ENCODE results near the gene UBFD1.

The UBFD1 gene

DNA sequence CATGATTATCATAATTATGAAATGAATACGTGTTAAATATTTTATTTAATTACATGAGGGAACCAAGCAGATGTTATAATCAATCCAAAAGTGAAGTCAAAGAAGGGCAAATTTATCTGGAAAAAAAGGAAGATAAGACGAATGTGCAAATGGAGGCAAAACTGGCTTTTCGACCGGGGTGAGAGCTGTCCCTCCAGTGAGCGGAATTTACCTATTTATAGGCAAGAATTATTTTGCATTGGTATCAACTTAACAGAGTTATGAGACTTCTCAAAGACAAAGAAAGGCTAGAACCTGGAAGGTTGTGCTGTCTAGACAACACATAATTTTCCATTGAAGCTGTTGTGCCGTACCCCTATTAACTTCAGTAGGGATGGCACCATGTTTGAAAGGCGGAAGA, 45.8 kb upstream of the UBFD1 start:
- no peak for FAIRE-seq
- DNase-seq (ENCODE audit: insufficient read length, low spot score) = no peak
- TF ChIP-seq, protein P1, sequence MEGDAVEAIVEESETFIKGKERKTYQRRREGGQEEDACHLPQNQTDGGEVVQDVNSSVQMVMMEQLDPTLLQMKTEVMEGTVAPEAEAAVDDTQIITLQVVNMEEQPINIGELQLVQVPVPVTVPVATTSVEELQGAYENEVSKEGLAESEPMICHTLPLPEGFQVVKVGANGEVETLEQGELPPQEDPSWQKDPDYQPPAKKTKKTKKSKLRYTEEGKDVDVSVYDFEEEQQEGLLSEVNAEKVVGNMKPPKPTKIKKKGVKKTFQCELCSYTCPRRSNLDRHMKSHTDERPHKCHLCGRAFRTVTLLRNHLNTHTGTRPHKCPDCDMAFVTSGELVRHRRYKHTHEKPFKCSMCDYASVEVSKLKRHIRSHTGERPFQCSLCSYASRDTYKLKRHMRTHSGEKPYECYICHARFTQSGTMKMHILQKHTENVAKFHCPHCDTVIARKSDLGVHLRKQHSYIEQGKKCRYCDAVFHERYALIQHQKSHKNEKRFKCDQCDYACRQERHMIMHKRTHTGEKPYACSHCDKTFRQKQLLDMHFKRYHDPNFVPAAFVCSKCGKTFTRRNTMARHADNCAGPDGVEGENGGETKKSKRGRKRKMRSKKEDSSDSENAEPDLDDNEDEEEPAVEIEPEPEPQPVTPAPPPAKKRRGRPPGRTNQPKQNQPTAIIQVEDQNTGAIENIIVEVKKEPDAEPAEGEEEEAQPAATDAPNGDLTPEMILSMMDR (IDR thresholded peaks at IDR 0.05; ENCODE audit: insufficient read depth, missing control alignments) = no peak

DNA sequence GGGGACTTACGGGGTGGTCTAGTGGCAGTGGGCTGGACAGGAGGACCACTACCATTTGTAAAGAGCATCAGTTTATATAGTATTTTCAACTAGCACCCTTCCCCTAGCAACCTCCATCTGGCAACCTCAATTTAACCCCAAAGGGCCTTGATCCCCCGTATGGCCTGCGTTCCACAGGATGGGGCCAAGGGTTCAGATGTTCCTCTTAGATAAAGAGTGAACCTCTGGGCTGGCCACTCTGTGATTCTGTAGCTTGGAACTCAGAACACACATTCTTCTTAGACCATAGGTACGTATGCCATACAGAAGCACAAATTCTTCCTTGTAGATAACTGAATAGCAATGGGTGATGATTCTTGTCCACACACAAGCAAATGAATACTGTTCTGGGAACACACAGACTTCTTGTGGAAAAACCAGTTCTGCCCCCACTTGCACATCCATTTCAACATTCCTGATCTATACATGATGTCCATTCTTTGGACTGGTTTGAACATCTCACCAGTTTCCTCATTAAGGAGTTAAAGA, 45.3 kb upstream of the UBFD1 start:
- DNase-seq (ENCODE audit: insufficient read length, low spot score) = no peak
- FAIRE-seq = no peak
- TF ChIP-seq, protein P1 (IDR thresholded peaks at IDR 0.05; ENCODE audit: insufficient read depth, missing control alignments) = no peak

DNA sequence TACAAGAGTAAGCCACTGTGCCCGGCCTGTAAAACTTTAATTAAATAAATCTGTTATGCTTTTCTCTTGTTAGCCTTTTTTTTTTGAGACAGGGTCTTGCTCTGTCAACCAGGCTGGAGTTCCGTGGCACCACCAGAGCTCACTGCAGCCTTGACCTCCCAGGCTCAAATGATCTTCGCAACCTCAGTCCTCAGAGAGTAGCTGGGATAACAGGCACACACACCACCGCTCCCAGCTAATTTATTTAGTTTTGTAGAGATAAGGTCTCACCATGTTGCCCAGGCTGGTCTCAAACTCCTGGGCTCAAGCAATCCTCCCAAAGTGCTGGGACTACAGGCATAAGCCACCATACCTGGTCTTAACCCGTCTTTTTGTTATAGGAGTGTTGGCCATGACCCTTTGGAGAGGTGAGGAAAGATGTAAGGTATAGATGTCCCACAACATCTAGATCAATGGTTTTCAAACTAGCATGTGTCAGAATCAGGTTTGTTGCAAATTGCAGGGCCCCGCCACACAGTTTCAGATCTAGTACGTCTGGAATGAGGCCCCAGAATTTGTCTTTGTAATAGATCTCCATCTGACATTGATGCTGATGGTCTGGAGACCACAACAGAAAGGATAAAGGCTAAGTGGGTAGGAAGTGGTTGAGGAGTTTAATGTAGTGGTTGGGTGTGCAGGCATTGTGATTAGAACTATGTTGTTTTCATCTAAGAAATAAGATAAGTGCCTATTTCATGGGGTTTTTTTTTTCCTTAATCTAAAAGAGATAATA, 43.0 kb upstream of the UBFD1 start:
- TF ChIP-seq, protein P1 (IDR thresholded peaks at IDR 0.05; ENCODE audit: insufficient read depth, missing control alignments) = no peak
- FAIRE-seq = no peak
- DNase-seq (ENCODE audit: insufficient read length, low spot score) = no peak

DNA sequence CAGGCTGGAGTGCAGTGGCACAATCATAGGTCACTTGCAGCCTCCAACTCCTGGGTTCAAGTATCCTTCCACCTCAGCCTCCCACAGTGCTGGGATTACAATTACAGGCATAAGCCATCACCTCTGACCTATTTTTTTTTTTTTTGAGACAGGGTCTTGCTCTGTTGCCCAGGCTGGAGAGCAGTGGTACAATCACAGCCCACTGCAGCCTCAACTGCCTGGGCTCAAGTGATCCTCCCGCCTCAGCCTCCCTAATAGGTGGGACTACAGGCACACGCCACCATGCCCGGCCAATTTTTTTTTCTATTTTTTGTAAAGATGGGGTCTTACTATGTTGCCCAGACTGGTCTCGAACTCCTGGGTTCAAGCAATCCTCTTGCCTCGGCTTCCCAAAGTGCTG, 41.6 kb upstream of the UBFD1 start:
- no peak for DNase-seq (ENCODE audit: insufficient read length, low spot score)
- TF ChIP-seq, protein P1 (IDR thresholded peaks at IDR 0.05; ENCODE audit: insufficient read depth, missing control alignments) = no peak
- no peak for FAIRE-seq

DNA sequence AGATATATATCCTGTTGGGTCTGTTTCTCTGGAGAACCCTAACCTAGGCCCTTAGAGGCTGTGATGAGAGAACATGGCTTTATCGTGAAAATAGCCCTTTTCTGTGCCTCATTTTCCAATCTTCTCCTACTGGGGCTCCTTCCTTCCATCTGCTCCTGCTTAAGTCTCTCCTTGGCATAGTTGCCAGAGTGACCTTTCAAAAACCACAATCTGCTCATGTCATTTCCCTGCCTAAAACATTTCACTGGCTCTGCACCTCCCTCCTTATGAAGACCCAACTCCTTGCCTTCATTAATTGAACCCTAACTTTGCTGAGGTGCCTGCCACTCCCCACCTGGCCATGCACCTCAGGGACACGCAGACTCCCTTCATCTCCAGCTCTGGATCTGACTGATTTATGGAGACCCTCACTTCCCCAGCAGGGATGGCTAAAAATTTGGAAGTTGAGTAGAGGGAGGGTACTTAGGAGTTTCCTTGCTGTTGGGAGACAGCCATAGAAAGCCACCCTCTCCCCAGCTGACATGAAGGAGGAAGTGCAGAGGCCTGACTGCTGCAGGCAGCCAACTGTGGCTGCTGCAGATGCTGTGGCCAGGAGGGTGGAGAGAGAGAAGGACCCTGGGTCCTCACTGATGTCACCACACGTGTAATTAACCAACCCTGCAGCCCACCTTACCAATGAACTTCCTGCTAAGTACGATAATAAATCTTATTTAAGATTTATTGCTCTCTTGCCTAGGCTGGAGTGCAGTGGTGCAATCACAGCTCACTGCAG, 41.0 kb upstream of the UBFD1 start:
- DNase-seq (ENCODE audit: insufficient read length, low spot score) (no peak), FAIRE-seq (no peak)
- TF ChIP-seq, protein P1 (IDR thresholded peaks at IDR 0.05; ENCODE audit: insufficient read depth, missing control alignments) = no peak

DNA sequence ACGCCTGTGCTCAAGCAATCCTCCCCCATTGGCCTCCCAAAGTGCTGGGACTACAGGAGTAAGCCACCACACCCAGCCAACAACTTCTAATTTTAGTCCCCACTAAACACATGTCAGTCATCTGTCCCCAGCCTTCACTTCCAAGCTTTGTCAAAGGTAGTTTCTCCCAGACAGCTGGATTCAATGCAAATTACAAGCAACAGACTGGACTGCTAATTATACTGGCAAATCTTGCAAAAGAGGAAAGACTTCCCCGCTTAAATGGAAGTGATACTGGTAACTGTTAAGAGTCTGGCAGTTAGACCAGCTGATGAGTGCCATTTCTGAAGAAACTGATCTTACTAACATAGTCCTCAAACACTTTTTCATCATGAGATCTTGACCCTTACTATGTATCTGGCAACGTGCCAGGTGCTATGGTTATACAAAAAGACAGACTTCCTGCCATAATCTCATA, 39.1 kb upstream of the UBFD1 start:
- TF ChIP-seq, protein P1 (IDR thresholded peaks at IDR 0.05; ENCODE audit: insufficient read depth, missing control alignments) = no peak
- DNase-seq (ENCODE audit: insufficient read length, low spot score) = no peak
- no peak for FAIRE-seq

Data from D721Med (cell line).